Psoas muscle (tissue), 8 donors: ENCODE measurements around the gene IL18. TPM values are rescaled to one million over a fixed set of nuclear protein-coding genes. Genes with fewer than 3 reads are reported as not detected.

Experiments
- ATAC-seq, 4 donors: fragments of 200-7000 bp; cut with Tn5 transposase; one replicate each; pipeline ENCODE4 v1.9.1; 2020; ENCODE audit warnings: moderate library complexity in 3 of 4, mild to moderate bottlenecking in 2 of 4
- DNase-seq, 2 donors: peaks; one replicate each; pipeline ENCODE4 v3.0.0-alpha.2; 2020
- H3K27ac ChIP-seq: fragments of 200-600 bp; one replicate; pipeline ENCODE4 v1.8.0; 2022
- H3K27me3 ChIP-seq, 3 donors: fragments of 200-600 bp in 1 of 3; one replicate each; pipeline versions ENCODE4 v1.6.1 to v1.8.0; 2013 to 2022; ENCODE audit warnings: low read length in 2 of 3, mild to moderate bottlenecking in 2 of 3, moderate library complexity in 1 of 3; ENCODE audit not compliant: insufficient read depth in 3 of 3
- H3K36me3 ChIP-seq, 2 donors: fragments of 200-600 bp in 1 of 2; one replicate each; pipeline versions ENCODE4 v1.6.1 to v1.8.0; 2013 to 2022; ENCODE audit warnings: low read depth in 1 of 2, mild to moderate bottlenecking in 1 of 2, moderate library complexity in 1 of 2; ENCODE audit not compliant: insufficient read depth in 1 of 2
- H3K4me1 ChIP-seq: fragments of 200-600 bp; one replicate; pipeline ENCODE4 v1.8.0; 2022
- H3K4me3 ChIP-seq: fragments of 200-600 bp; one replicate; pipeline ENCODE4 v1.8.0; 2022; ENCODE audit warnings: mild to moderate bottlenecking
- H3K9me3 ChIP-seq: fragments of 200-600 bp; one replicate; pipeline ENCODE4 v1.8.0; 2022
- WGBS, 3 donors: extraction: QIAGEN DNeasy Blood & Tissue Kit; methylation state at CpG; one replicate each; pipeline versions ENCODE4 v1.1.6 to v1.1.7; 2013; 5-methylcytosine and 5-hydroxymethylcytosine counted together
- intact Hi-C, 2 donors: fragments of 100-400 bp; cut with DNase I; formaldehyde crosslinking; loops; one replicate each; pipeline versions ENCODE4 v1.11.0 to v1.14.2; 2022
- polyA plus RNA-seq, 3 donors: library from polyadenylated mRNA; stranded (reverse); fragments of 200-250 nt; gene quantifications; one replicate each; pipeline ENCODE4 v1.2.3, GENCODE V29; 2013
- total RNA-seq, 4 donors: library from RNA; stranded (reverse); fragmentation: NEBNext Ultra II Directional in 2 of 4; extraction: Animal tissue kit (Norgen Biotek cat#: 25700) in 2 of 4; gene quantifications; one replicate each; pipeline versions ENCODE4 v1.2.1 to v1.2.4, GENCODE V29; 2021 to 2023
- TF ChIP-seq, protein P1 (sequence below): fragments of 200-600 bp; IDR thresholded peaks from one replicate; pipeline ENCODE4 v1.8.0; 2022; ENCODE audit warnings: antibody characterized with exemption
- donor health status: healthy with polysubstance abuse.
- donor health status: DM: no; HTN: no; CAD: no; lungs with moderate emphysema.
- donor health status: Bipolar disorder and iron deficiency.
- donor health status: healthy.
- donor health status: DM: yes; HTN: yes; CAD: no.
- donor health status: DM: no; HTN: no; CAD: no.
- donor health status: DM: no; HTN: no; CAD: no.
- donor health status: DM: yes; HTN: yes; CAD: no.

Gene IL18
- total and polyA plus RNA-seq, 7 donors: 0.86 to 66.4 (median 7.0) TPM

DNA sequence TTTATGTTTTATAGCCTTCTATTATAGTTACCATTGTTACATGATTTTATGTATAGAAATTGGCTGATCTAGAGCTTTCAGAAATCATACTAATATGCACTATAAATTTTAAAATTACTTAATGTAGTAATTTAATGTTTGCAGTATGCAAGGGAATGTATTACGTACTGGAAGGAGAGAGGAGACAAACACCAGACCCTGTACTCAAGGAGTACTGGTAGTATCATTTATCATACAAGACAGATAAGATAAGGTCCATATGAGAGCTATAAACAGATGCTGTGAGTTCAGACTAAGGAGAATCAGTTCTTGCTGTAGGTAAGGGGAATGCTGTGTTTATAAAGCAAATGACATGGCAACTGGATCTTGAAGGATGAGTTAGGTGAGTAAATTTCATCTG lies 12.2 kb upstream of the IL18 start:
- ATAC-seq (no peak), DNase-seq (no peak)
- 37 to 75% (median 55%) methylated on average over 1 of the region's 1 CpG for WGBS, 3 donors
- TF ChIP-seq, protein P1, sequence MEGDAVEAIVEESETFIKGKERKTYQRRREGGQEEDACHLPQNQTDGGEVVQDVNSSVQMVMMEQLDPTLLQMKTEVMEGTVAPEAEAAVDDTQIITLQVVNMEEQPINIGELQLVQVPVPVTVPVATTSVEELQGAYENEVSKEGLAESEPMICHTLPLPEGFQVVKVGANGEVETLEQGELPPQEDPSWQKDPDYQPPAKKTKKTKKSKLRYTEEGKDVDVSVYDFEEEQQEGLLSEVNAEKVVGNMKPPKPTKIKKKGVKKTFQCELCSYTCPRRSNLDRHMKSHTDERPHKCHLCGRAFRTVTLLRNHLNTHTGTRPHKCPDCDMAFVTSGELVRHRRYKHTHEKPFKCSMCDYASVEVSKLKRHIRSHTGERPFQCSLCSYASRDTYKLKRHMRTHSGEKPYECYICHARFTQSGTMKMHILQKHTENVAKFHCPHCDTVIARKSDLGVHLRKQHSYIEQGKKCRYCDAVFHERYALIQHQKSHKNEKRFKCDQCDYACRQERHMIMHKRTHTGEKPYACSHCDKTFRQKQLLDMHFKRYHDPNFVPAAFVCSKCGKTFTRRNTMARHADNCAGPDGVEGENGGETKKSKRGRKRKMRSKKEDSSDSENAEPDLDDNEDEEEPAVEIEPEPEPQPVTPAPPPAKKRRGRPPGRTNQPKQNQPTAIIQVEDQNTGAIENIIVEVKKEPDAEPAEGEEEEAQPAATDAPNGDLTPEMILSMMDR: no peak
- peaks cover 35% of the 10 kb centered on the region for H3K4me1 ChIP-seq
- H3K27me3 ChIP-seq: no peaks in the 10 kb centered on the region
- H3K4me3 ChIP-seq: peak overlapping the region; percentile 65
- H3K36me3 ChIP-seq: peaks cover 0 to 7% of the 10 kb centered on the region in 2 donors
- intact Hi-C loops: loop anchor here (2.0 to 5.0 kb wide), 2 partner anchors 61 to 64 kb away; no protein-coding TSS in a partner anchor
- H3K27ac ChIP-seq: peak overlapping the region; percentile 85
- H3K9me3 ChIP-seq: no peaks in the 10 kb centered on the region

GRCh38 chr11:112175599-112175952 lies 11.7 kb upstream of the IL18 start:
- 9 to 17% (median 14%) methylated on average over 4 of the region's 4 CpGs for WGBS, 3 donors
- Histone ChIP-seq H3K27ac (peak overlapping the region; percentile 85), H3K4me3 (peak overlapping the region; percentile 65), H3K4me1 (peaks cover 35% of the 10 kb centered on the region), H3K36me3 (peaks cover 0 to 7% of the 10 kb centered on the region in 2 donors), H3K9me3 (no peaks in the 10 kb centered on the region), H3K27me3 (no peaks in the 10 kb centered on the region)
- peak; percentile 6 to 43 (median 38) for ATAC-seq
- TF ChIP-seq, protein P1: no peak
- intact Hi-C loops: loop anchor here in 1 of 2 donors (5.0 kb wide), 1 partner anchor 63 kb away; no protein-coding TSS in a partner anchor
- no peak for DNase-seq

- TF ChIP-seq, protein P1: peak; percentile 85
- intact Hi-C loops: loop anchor here in 1 of 2 donors (5.0 kb wide), 1 partner anchor 63 kb away; no protein-coding TSS in a partner anchor
- WGBS, 3 donors: 4% methylated on average over 11 of the region's 11 CpGs
- peaks cover 0 to 3% of the 10 kb centered on the region in 2 donors for H3K36me3 ChIP-seq
- peak within 1 kb of the TSS; percentile 65 for H3K4me3 ChIP-seq
- H3K9me3 ChIP-seq: no peaks in the 10 kb centered on the region
- no peaks in the 10 kb centered on the region for H3K27me3 ChIP-seq
- DNase-seq (peak; percentile 81 to 90), ATAC-seq (peak; percentile 88 to 94 (median 92))
- peaks cover 35% of the 10 kb centered on the region for H3K4me1 ChIP-seq
- peak within 1 kb of the TSS; percentile 85 for H3K27ac ChIP-seq
Measured at GRCh38 chr11:112174789-112175598, 11.1 kb upstream of the IL18 start, which contains the start of gene BCO2. BCO2 (plus strand) TSS chr11:112175512; CDS start chr11:112175602, 90 bp downstream.

- peak overlapping the region; percentile 26 for H3K4me3 ChIP-seq
- H3K9me3 ChIP-seq: no peaks in the 10 kb centered on the region
- peak; percentile 65 to 77 (median 72) for ATAC-seq
- H3K27ac ChIP-seq: peak overlapping the region; percentile 85
- peak in 1 of 2 donors; percentile 20 for DNase-seq
- intact Hi-C loops: no loop called here
- no peaks in the 10 kb centered on the region for H3K27me3 ChIP-seq
- no peaks in the 10 kb centered on the region for H3K36me3 ChIP-seq
- WGBS, 3 donors: 42 to 59% (median 44%) methylated on average over 3 of the region's 3 CpGs
- peaks cover 29% of the 10 kb centered on the region for H3K4me1 ChIP-seq
- TF ChIP-seq, protein P1: no peak
Measured at GRCh38 chr11:112173152-112173551, 9.3 kb upstream of the IL18 start.
